ENCODE results near the gene ACTG2.

ACTG2 gene

DNA sequence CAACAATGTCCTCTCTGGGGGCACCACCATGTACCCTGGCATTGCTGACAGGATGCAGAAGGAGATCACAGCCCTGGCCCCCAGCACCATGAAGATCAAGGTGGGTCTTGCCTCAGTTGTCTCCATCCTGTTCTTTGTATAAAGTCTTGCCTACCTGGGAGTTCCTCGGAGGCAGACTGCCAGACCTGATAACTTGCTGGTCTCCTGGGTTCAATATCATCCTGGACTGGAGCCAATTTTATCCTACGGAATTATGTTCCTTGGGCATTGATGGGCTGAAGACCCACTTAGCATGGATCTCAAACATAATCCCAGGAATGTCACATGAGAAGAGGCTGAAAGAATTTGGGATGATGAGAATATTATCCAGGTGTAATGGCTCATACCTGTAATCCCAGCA, 23.9 kb downstream of the ACTG2 start:
- no peaks in the 10 kb centered on the region for H3K36me3 ChIP-seq (ENCODE audit: control insufficient read depth, insufficient read depth, low read length)
- TF ChIP-seq, protein P1, sequence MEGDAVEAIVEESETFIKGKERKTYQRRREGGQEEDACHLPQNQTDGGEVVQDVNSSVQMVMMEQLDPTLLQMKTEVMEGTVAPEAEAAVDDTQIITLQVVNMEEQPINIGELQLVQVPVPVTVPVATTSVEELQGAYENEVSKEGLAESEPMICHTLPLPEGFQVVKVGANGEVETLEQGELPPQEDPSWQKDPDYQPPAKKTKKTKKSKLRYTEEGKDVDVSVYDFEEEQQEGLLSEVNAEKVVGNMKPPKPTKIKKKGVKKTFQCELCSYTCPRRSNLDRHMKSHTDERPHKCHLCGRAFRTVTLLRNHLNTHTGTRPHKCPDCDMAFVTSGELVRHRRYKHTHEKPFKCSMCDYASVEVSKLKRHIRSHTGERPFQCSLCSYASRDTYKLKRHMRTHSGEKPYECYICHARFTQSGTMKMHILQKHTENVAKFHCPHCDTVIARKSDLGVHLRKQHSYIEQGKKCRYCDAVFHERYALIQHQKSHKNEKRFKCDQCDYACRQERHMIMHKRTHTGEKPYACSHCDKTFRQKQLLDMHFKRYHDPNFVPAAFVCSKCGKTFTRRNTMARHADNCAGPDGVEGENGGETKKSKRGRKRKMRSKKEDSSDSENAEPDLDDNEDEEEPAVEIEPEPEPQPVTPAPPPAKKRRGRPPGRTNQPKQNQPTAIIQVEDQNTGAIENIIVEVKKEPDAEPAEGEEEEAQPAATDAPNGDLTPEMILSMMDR (IDR thresholded peaks at IDR 0.05), result no peak
- H2AFZ ChIP-seq, result no peak overlapping the region
- H3K27ac ChIP-seq, result no peak overlapping the region
- H3K9ac ChIP-seq, result no peak overlapping the region
- no peaks in the 10 kb centered on the region for H3K27me3 ChIP-seq (ENCODE audit: control insufficient read depth, insufficient read depth, low read length)
- H3K4me3 ChIP-seq (ENCODE audit: low read depth, low read length), result no peak overlapping the region
- H3K79me2 ChIP-seq, result no peaks in the 10 kb centered on the region
- no peak overlapping the region for H3K4me2 ChIP-seq (ENCODE audit: low read length)
- H3K9me3 ChIP-seq (ENCODE audit: control insufficient read depth, low read length), result no peaks in the 10 kb centered on the region
- H3K4me1 ChIP-seq, result no peaks in the 10 kb centered on the region

DNA sequence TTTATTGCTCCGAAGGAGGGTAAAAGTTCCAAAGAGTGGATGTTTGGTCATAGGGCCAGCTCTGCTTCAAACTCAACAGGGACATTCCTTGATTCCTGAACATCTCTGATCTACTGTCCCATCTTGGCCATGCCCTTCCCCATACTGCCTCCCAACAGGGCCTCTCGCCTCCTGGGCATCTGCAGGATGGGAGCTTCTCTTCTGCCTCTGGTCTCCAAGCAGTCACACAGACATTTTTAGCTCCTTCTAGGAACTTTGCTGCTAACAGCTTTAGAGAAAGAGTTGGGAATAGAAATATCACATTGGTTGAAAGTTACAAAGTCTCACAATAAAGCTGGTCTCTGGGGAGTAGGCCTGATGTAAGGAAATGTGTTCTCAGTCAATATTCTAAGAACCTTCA, 24.5 kb downstream of the ACTG2 start:
- Histone ChIP-seq H3K79me2 (no peaks in the 10 kb centered on the region), H3K4me2 (ENCODE audit: low read length) (no peak overlapping the region), H3K27me3 (ENCODE audit: control insufficient read depth, insufficient read depth, low read length) (no peaks in the 10 kb centered on the region), H3K27ac (no peak overlapping the region), H3K4me1 (no peaks in the 10 kb centered on the region), H3K9ac (no peak overlapping the region), H3K9me3 (ENCODE audit: control insufficient read depth, low read length) (no peaks in the 10 kb centered on the region), H3K4me3 (ENCODE audit: low read depth, low read length) (no peak overlapping the region), H3K36me3 (ENCODE audit: control insufficient read depth, insufficient read depth, low read length) (no peaks in the 10 kb centered on the region), H2AFZ (no peak overlapping the region)
- TF ChIP-seq, protein P1 (IDR thresholded peaks at IDR 0.05), result no peak

DNA sequence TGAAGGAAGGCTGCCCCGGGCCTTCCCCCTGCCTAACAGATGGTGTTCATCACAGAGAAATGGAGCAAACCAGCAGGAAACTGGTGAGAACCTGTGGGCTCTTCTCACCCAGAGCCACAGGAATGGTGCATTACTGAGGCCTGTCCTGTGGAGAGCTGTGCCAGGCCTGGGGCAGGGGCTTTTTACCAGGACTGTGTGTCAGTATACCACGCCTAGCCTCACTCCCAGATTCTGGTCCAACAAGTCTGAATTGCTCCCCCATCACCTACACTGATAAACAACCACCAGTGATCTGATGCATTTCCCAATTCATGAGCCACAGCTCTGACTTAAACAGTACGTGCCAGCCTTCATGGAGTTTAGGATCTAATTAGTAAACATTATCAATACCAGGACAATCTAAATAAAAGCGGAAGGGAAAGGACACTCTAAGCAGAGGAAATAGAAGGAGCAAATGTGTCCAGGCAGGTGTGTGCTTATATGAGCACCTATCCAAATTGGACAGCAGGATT, 24.9 kb downstream of the ACTG2 start:
- no peak overlapping the region for H3K9ac ChIP-seq
- no peaks in the 10 kb centered on the region for H3K4me1 ChIP-seq
- TF ChIP-seq, protein P1 (IDR thresholded peaks at IDR 0.05), result no peak
- no peaks in the 10 kb centered on the region for H3K27me3 ChIP-seq (ENCODE audit: control insufficient read depth, insufficient read depth, low read length)
- H3K79me2 ChIP-seq, result no peaks in the 10 kb centered on the region
- no peaks in the 10 kb centered on the region for H3K36me3 ChIP-seq (ENCODE audit: control insufficient read depth, insufficient read depth, low read length)
- H3K9me3 ChIP-seq (ENCODE audit: control insufficient read depth, low read length), result no peaks in the 10 kb centered on the region
- no peak overlapping the region for H2AFZ ChIP-seq
- H3K27ac ChIP-seq, result no peak overlapping the region
- H3K4me2 ChIP-seq (ENCODE audit: low read length), result no peak overlapping the region
- no peak overlapping the region for H3K4me3 ChIP-seq (ENCODE audit: low read depth, low read length)

DNA sequence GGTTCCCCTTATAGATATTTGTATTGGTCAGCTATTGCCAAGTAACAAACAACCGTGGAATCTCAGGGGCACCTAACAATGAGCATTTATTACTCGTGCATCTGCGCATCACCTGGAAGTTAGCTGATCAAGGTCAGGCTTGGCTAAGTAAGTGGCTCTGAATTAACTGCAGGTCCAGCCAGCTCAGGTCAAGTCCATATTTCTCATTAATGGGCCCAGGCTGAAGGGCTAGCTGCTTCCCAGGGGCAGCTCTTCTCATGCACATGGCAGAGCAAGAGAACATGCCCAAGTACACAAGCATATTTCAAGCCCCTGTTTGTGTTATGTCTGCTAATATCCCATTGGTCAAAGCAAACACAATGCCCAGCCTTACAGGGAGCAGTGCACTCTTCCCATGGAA, 26.0 kb downstream of the ACTG2 start:
- Histone ChIP-seq H3K4me3 (ENCODE audit: low read depth, low read length) (no peak overlapping the region), H2AFZ (no peak overlapping the region), H3K4me2 (ENCODE audit: low read length) (no peak overlapping the region), H3K9ac (no peak overlapping the region), H3K27ac (no peak overlapping the region), H3K27me3 (ENCODE audit: control insufficient read depth, insufficient read depth, low read length) (no peaks in the 10 kb centered on the region), H3K36me3 (ENCODE audit: control insufficient read depth, insufficient read depth, low read length) (no peaks in the 10 kb centered on the region), H3K79me2 (no peaks in the 10 kb centered on the region), H3K4me1 (no peaks in the 10 kb centered on the region), H3K9me3 (ENCODE audit: control insufficient read depth, low read length) (no peaks in the 10 kb centered on the region)
- TF ChIP-seq, protein P1 (IDR thresholded peaks at IDR 0.05), result no peak

DNA sequence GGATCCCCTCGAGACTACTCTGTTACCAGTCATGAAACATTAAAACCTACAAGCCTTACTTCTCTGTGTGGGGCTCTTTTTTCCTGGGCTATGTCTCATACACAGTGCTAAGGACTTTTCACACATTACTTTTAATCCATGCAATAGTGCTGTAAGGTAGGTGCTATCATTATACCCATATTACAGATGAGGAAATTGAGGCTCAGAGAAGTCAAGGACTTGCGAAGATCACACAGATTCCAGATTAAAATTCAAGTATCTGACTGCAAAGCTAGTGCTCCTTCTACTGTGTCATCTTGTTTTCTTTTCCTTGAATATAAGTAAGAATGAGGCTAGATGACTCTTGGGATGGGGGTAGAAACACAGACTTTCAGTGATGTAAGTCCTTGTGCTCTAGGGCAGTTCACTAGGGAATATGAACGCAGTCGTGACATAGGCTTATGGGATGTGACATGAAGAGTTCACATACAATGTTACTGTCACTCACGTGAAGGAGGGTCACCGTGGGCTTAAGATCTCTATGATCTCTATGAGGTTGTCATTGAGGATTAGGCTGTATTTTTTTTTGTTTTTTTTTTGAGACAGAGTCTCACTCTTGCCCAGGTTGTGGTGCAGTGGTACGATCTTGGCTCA, 26.9 kb downstream of the ACTG2 start:
- no peaks in the 10 kb centered on the region for H3K9me3 ChIP-seq (ENCODE audit: control insufficient read depth, low read length)
- TF ChIP-seq, protein P1 (IDR thresholded peaks at IDR 0.05), result no peak
- no peak overlapping the region for H3K27ac ChIP-seq
- no peak overlapping the region for H3K4me3 ChIP-seq (ENCODE audit: low read depth, low read length)
- H3K27me3 ChIP-seq (ENCODE audit: control insufficient read depth, insufficient read depth, low read length), result no peaks in the 10 kb centered on the region
- no peak overlapping the region for H2AFZ ChIP-seq
- H3K4me1 ChIP-seq, result no peaks in the 10 kb centered on the region
- H3K9ac ChIP-seq, result no peak overlapping the region
- no peak overlapping the region for H3K4me2 ChIP-seq (ENCODE audit: low read length)
- no peaks in the 10 kb centered on the region for H3K36me3 ChIP-seq (ENCODE audit: control insufficient read depth, insufficient read depth, low read length)
- H3K79me2 ChIP-seq, result no peaks in the 10 kb centered on the region

Measured in parathyroid adenoma (tissue), 2 donors.